Dedifferentiated amniotic fluid mesenchymal stem cell (primary cell): ENCODE results near the gene NAT9.

ENCODE experiments used
- DNase-seq: peaks from one replicate; pipeline ENCODE4 v3.0.0-alpha.2; 2016; ENCODE audit errors: extremely low spot score

Gene NAT9

DNA sequence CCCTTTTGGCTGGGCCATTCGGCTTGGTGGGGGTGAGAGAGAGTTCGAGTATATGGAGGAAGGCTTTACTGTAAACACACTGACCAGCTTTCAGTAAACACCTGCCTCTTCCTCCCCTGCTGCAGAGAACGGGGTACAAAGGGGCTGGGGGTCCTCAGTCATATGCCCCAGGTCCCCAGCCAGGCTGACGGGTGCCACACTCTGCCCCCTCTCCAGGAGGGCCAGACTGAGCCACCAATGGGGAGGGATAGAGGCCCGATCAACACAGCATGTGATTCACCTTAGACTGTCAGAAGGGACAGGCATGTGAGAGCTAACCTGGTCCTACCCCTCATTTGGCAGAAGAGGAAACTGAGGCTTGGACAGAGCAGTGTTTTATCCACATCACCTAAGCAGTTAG, 14.7 kb downstream of the NAT9 start:
- no peak for DNase-seq

DNA sequence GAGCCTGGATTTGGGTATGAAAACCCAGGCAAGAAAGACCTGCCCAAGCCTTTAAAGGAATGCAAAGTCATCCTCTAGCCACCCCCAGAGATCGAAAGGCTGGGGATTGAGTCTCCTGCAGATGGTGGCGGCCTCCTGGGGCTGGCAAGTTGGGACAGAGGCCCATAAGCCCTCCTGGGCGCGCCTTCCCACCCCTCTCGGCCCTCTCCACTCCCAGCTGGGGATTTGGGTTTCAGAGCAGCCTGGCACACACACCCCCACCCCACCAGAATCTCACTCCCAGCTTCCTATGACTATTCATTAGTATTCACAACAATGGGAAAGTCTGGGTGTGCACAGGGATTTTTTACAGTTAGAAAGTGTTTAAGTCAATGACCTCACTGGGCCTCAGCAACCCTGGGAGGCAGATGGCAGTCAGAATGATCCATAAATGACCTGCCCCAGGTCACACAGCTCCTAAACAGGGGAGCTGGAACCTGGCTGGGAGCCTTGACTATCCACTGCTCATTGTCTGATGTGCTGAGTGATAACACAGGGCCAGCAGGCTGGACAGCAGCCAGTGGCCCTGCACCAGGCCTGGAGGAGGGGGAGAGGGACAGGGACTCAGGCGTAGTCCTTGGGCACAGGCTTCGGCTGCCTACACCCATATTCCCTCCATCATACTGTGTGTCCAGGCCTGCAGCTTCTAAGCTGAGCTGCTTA, 15.6 kb downstream of the NAT9 start:
- DNase-seq, result no peak

DNA sequence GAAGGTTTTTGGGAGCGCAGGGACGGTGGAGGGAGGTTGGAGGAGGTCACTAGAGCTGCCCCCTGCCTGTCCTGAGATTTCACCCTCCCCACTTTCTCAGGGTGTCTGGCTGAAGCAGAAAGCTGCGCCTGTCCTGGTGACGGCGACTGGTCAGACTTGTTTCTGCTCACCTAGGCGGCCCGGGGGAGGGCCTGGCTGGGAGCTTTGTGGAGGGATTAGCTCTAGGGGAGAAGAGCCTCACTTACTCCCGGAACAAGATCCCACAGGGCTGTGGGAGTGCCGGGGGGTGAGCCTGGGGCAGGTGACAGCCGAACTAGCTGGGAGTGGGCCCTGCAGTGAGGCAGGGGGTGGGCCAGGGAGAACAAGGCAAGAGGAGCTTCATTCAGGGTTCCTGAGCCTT, 16.2 kb downstream of the NAT9 start:
- no peak for DNase-seq

DNA sequence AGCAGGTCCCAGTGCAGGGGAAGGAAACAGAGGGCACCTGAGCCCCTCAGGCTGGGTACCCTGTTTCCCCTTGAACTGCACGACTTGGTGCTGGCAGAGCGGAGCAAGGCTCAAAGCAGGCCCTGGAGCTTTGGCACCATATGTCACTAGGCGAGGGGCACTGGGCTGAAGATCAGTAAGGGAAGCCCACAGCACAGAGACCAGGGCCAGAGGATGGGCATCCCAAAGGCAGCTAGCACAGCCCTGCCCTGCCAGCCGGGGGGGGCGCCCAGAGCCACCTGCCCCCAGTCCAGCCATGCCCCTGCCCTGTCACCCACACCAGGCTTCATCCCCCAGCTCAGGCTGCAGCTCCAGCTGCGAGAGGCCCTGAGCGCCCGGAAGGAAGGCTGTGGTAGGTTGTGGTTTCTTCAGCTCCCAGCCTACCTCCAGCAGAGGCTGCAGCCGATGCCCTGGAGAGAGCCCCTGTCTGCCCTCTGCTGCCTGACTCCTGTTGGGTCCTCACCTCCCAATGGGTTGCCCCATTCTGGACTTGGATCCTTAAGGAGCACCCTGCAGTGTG, 16.8 kb downstream of the NAT9 start:
- DNase-seq, result no peak

DNA sequence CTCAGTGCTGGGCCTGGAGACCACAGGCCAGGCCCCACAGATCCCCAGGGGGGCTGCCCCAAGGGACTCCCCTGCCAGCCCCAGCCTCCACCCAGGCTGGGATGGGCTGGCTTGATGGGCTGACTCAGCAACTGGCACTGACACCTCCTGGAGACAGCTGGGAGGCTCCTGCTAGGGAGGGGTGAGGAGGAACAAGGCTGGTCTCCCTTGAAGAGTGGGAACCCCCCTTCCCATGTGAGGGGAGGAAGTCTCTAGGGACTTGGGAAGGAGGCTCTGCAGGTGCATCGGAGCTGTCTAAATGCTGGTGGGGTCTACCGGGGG, 17.3 kb downstream of the NAT9 start:
- no peak for DNase-seq

DNA sequence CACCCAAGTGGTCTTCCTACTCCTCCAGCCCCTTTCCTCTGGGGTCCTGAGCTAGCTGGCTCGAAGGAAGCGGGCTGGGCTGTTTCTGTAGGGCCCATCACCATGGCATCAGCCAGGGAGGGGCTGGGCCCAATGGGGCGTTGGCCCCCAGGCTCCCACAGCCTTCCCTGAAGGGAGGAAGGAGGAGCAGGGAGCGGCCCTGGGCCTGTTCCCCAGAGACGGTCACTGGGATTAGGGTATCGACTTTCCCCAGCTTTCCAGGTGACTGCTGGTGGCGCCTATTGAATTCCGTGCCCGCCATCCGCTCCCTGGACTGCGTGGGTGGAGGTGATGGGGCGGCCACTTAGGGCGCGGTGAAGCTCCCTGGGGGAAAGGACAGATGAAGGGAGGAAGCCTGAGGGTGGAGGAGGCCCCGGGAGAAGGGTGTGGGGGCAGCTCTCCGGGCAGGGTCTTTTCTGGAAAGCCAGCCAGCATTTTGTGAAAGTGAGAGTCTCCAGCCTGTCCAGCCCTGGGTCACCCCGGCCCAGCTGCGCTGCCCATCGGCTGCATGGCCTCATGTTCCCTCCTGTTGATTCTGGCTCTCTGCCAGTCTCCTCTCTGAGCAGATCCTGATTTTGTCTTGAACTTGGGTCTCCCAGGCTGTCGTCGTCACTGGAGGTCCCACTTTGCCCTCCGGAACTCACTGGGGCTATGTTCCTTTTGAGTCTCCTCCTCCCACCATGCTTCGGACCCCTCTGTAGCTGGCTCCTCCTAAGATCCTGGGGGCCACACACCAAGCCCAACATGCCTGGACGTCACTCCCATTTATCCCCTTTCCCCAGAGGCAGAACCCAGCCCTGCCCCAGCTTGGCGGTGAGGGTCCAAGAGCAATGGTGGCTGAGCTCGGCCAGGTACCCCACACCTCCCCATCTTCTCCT, 18.0 kb downstream of the NAT9 start:
- no peak for DNase-seq

DNA sequence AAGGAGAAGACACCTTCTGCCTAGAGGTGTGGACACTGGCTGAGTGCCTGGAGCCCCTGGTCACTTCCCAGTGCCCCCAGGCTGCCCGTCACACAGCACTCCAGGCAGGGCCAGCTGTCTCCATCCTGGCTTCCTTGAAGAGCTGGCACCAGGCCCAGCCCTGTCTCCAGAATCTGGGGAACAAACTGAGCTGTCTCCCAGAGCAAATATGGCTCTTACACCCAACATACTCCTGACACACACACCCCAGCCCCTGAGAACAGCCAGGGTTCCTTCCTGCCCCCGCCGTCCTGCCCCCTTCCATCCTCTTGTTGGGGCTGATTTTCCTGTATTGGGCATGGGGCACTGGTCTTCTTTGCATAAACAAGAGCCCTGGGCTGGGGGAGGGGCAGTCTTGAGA, 18.6 kb downstream of the NAT9 start:
- DNase-seq, result no peak

DNA sequence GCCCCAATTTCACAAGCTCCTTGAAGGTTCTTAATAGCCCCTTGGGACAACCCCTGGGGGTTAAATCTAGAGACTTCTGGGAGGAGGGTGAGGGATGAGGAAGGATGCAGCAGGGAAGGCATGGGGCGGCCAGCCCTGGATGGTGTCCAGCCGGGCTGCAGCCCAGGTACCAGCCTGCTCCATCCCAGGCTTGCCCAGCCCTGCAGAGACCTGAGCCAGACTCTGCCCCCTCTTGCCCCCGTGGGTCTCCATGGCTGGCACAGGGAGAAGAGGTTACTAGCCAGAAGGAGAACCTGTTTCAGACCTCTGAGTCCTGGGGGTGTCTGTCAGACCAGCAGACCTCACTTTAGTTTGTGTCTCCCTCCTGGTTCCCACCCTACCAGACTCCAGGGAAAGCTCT, 19.3 kb downstream of the NAT9 start:
- DNase-seq, result no peak

DNA sequence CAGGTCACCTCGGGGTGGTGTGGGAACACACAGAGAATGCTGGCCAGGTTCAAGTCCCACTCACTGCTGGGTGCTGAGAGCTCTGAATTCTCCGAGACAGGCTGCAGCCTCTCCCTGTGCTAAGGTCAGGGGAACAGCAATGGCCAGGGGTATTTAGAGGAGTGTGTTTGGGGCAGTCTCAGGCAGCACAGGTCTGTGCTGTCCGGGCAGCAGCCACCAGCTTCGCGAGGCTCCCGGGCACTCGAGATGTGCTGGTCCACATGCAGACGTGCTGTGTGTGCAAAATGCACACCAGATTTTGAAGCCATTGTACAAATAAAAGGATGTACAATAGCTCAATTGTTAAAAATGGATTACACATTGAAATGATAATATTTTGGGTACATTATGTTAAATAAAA, 20.6 kb downstream of the NAT9 start:
- DNase-seq, result no peak

DNA sequence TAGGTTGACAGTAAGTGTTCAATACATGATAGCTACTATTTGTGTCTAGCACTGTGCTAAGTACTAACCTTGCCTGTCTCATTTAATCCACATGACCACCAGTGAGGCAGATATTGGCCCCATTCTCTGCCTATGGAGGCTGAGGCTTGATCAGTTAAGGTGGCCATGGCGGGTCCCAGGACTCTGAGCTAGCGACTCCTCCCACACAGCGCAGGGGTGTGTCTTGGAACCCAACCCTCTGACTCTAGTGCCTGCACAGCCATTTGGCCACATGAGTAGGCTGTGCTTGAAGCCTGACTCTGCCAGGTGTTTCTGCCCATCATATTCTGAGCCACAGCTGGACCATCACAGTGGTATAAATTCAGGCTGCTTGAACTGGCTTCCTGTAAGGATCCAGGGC, 21.3 kb downstream of the NAT9 start:
- no peak for DNase-seq

DNA sequence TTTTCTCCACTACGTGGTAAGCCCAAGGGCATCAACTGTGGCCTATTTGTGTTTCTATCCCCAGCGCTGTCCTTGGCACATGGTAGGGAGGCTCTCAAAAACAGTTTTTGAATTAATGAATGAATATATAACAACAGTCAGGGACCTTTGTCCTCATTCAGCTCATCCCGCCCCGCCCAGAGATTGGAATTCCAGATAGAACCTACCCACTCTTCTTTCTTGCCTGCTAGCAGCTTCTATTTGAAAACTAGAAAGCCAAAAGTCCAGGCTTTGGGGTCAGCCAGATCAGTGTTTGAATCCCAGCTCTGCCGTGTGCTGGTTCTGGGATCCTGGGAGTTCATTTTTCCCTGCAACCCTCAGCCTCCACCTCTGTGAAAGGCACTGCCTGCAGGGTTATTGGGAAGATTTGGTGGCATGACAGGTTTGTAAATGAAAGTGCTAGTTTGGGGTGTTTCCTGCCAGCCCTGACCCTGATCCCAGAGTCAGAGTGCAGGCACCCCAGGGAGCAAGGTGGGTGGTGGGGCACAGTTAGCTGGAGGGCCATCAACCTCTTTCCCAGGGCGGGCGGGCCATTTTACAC, 23.2 kb downstream of the NAT9 start:
- no peak for DNase-seq

DNA sequence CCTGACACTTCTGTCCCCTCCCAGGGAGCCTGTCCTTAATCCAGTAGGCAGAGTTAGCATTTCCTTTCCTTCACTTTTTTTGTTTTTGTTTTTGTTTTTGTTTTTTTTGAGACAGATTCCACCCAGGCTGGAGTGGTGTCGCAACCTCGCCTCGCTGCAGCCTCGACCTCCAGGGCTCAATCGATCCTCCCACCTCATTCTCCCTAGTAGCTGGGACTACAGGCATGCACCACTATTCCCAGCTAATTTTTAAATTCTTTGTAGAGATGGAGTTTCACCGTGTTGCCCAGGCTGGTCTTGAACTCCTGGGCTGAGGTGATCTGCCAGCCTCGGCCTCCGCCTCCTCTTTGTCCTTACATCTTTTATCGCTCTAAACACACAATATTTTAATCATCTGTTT, 23.7 kb downstream of the NAT9 start:
- no peak for DNase-seq

DNA sequence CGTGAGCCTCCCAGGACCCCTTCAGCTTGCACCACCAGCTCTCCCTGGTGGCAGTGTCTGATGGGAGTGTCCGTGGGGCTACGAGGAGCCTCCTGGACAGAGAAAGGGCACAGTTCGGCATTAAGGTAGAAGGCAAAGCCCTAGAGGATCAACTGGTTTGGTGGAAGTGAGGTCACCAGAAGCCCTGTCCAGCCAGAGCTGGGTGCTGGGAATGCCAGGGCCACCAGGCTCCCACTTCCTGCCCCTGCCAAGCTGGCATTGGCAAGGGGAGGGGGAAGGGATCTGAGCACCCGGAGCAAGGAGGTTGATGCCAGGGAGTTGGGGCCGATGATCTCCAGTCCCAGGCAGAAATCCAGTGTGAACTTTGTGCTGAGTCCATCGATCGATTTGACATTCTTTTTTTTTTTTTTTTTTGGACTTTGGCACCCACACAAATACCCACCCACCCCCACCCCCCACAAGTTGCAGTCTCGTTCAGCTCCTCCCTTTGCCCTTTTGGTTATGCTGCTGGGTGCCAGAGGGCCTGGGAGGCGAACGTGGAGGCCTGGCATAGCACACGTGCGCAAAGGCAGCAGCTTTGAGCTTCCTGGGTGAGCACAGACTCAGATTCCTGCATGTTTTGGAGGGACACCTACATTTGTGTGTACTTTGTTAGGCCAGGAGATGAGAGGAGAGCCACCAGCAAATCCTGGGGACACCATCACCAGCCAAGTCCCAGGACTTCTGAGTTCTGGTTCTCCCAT, 25.6 kb downstream of the NAT9 start:
- DNase-seq, result no peak

DNA sequence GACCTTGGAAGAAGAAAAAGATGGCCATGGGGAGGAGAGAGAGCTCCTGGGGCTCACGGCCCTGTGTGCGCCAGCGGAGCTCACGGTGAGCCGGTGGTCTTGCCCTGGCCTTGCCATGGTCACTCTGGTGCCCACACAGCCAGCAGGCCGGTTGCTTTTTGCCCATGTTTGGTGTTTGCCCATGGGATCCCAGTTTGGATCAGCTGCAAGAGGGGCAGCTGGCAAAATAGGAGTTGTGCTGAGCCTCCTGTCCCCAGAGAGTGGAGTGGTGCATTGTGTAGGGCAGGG, 26.2 kb downstream of the NAT9 start:
- no peak for DNase-seq

DNA sequence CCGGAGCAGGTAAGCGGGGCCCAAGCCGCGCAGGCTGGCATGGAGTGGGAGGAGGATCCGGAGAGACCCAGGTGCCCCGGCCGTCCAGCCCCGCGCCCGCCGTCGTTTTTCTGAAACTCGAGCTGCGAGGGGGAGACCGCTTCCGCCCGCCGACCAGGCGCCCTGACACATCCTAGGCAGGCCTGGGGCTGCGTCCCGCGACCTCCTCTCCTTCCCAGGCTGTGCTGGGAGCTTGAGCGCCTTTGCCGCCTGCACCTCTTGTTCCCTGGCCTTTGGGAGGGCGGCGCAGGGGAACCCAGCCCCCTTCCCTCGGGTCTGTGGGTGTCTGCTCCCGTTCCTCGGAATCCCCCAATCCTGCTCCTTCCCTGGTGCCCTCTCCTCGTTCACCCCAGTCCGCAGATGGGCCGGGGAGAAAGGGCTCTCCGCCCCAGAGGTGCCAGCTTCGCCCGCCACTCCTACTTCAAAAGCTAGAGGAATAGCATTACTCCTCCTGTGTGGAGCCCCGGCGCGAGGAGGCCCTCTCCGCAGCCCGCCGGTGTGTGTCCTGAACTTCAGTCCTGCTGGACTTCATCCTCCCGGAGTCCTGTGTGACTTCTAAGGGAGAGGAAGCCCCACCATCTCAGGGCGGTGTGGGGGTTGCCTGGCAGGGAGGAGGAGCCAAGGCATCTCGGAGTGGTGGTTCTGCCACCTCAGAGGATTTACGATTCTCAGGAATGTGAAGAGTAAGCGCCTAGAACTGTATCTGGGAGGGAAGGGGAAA, 26.7 kb downstream of the NAT9 start:
- no peak for DNase-seq

DNA sequence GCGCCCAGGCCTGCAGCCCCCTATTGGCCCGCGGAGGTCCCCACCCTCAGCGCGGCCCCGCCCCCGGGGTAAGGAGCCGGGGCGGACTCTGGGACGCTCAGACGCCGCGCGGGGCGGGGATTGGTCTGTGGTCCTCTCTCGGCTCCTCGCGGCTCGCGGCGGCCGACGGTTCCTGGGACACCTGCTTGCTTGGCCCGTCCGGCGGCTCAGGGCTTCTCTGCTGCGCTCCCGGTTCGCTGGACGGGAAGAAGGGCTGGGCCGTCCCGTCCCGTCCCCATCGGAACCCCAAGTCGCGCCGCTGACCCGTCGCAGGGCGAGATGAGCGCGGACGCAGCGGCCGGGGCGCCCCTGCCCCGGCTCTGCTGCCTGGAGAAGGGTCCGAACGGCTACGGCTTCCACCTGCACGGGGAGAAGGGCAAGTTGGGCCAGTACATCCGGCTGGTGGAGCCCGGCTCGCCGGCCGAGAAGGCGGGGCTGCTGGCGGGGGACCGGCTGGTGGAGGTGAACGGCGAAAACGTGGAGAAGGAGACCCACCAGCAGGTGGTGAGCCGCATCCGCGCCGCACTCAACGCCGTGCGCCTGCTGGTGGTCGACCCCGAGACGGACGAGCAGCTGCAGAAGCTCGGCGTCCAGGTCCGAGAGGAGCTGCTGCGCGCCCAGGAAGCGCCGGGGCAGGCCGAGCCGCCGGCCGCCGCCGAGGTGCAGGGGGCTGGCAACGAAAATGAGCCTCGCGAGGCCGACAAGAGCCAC, 27.4 kb downstream of the NAT9 start, which contains the start of gene NHERF1:
TSS of gene NHERF1 (plus strand) at position 100 of the 750 bp plus-strand sequence. CDS start at position 319, 219 bp downstream.
- DNase-seq, result peak; percentile 81

DNA sequence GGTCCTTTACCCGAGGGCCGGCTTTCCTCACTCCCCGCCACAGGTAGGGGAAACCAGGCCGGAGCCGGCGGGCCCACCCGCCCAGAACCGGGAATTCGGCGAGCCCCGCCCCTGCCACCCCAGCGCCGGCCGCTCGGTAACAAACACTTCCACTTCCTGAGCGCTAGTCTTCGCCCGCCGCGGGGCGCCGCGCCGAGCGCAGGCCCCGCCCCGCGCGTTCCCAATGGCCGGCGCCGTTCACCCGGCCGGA, 27.9 kb downstream of the NAT9 start:
- no peak for DNase-seq

DNA sequence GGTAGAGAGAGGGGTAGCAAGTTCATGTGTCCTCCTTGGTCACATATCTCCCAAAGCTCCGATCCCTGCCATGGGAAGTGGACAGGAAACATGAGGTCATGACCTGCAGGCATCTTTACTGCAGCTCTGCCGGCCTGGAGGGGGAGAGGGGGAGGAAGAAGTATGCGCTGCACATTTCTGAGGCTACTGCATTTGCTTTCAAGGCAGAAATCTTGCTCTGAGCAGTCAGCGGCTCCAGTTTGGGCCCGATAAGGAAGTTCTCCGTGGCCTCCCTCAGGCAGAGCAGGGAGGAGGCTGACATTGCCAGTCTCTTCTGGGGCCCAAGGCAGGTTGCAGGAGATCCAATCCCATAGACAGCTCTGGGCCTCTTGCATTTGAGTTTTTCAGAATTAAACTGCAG, 29.2 kb downstream of the NAT9 start:
- no peak for DNase-seq

DNA sequence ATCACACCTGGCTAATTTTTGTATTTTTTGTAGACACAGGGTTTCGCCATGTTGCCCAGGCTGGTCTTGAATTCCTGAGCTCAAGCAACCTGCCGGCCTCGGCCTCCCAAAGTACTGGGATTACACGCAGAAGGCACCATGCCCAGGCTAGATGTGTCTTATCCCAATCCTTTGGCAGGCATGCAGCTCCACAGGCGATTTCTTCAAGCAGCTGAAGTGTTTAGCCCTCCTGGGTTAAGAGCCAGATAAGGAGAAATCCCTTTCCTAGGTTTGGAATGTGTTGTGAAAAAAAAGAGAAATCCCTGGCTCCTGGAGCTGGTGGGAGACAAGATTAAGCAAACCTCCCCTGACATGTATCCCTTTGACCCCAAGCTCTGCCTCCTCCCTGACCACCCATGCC, 29.8 kb downstream of the NAT9 start:
- DNase-seq, result no peak

DNA sequence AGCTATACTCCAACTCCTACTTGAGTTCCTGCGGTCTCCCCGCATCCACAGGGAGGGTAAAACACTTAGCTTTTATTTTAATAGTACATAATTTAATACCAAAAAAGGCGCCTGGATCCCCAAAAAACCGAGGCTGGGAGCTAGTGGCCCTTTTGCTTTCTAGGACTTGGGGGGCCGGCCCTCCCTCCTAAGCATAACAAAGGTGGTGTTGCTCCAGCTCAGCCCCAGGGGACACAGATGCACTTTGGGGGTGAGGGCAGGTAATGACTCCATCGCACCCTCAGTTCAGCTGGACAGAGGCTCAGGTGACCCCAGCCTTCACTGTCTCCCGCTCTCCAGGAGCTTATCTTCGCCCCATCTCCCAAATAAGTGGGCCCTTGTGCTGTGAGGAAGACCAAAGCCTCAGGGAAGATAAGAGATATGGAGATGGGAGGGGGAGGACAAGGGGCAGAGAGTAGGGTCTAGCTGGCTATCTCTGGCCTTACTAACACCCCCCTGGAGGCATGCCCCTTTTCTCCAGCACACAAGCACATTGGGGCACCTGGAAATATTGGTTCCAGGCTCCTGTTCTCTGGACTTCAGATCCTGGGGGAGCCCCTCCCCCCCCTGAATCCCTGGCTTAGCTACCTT, 30.5 kb downstream of the NAT9 start:
- DNase-seq, result no peak
